ENCODE results near the gene NAALADL2. TPM values are rescaled to one million over a fixed set of nuclear protein-coding genes. Genes with fewer than 3 reads are reported as not detected.

NAALADL2 gene
- total RNA-seq, 1 donor from 2014 or later = 2.9 TPM

- H3K4me3 ChIP-seq (ENCODE audit: low read depth, low read length) = no peak overlapping the region
- H3K27me3 ChIP-seq (ENCODE audit: control insufficient read depth, insufficient read depth, low read length) = no peaks in the 10 kb centered on the region
- no peaks in the 10 kb centered on the region for H3K36me3 ChIP-seq (ENCODE audit: control insufficient read depth, insufficient read depth, low read length)
- TF ChIP-seq CTCF (IDR thresholded peaks at IDR 0.05; ENCODE audit: insufficient read depth, low read length, poor library complexity, severe bottlenecking) = no peak
- DNase-seq (ENCODE audit: low read depth) = no peak
Measured at GRCh38 chr3:175066617-175067415, 207.7 kb downstream of the NAALADL2 start.

GRCh38 chr3:175068587-175068986 is 209.5 kb downstream of the NAALADL2 start:
- no peak for TF ChIP-seq CTCF (IDR thresholded peaks at IDR 0.05; ENCODE audit: insufficient read depth, low read length, poor library complexity, severe bottlenecking)
- no peaks in the 10 kb centered on the region for H3K36me3 ChIP-seq (ENCODE audit: control insufficient read depth, insufficient read depth, low read length)
- DNase-seq (ENCODE audit: low read depth) = no peak
- H3K27me3 ChIP-seq (ENCODE audit: control insufficient read depth, insufficient read depth, low read length) = no peaks in the 10 kb centered on the region
- H3K4me3 ChIP-seq (ENCODE audit: low read depth, low read length) = no peak overlapping the region

GRCh38 chr3:175070946-175071345 is 211.8 kb downstream of the NAALADL2 start:
- Histone ChIP-seq H3K27me3 (ENCODE audit: control insufficient read depth, insufficient read depth, low read length) (no peaks in the 10 kb centered on the region), H3K36me3 (ENCODE audit: control insufficient read depth, insufficient read depth, low read length) (no peaks in the 10 kb centered on the region), H3K4me3 (ENCODE audit: low read depth, low read length) (no peak overlapping the region)
- TF ChIP-seq CTCF (IDR thresholded peaks at IDR 0.05; ENCODE audit: insufficient read depth, low read length, poor library complexity, severe bottlenecking) = no peak
- DNase-seq (ENCODE audit: low read depth) = no peak

- no peak for DNase-seq (ENCODE audit: low read depth)
- TF ChIP-seq CTCF (IDR thresholded peaks at IDR 0.05; ENCODE audit: insufficient read depth, low read length, poor library complexity, severe bottlenecking) = no peak
- no peaks in the 10 kb centered on the region for H3K36me3 ChIP-seq (ENCODE audit: control insufficient read depth, insufficient read depth, low read length)
Measured at GRCh38 chr3:175073219-175073905, 214.2 kb downstream of the NAALADL2 start.

GRCh38 chr3:175075269-175075668 is 216.1 kb downstream of the NAALADL2 start:
- DNase-seq (ENCODE audit: low read depth) = no peak
- H3K36me3 ChIP-seq (ENCODE audit: control insufficient read depth, insufficient read depth, low read length) = no peaks in the 10 kb centered on the region
- H3K27me3 ChIP-seq (ENCODE audit: control insufficient read depth, insufficient read depth, low read length) = no peaks in the 10 kb centered on the region
- H3K4me3 ChIP-seq (ENCODE audit: low read depth, low read length) = no peak overlapping the region
- no peak for TF ChIP-seq CTCF (IDR thresholded peaks at IDR 0.05; ENCODE audit: insufficient read depth, low read length, poor library complexity, severe bottlenecking)

More at GRCh38 chr3:175073219-175073905, 214.2 kb downstream of the NAALADL2 start:
- H3K4me3 ChIP-seq (ENCODE audit: low read depth, low read length) = no peak overlapping the region
- H3K27me3 ChIP-seq (ENCODE audit: control insufficient read depth, insufficient read depth, low read length) = no peaks in the 10 kb centered on the region

All from kidney epithelial cell (primary cell).